Transverse colon (tissue), 4 donors: ENCODE data around the gene AHNAK. TPM values are rescaled to one million over a fixed set of nuclear protein-coding genes. Genes with fewer than 3 reads are reported as not detected.

ENCODE experiments used
- DNase-seq: peaks from one replicate; pipeline ENCODE4 v3.0.0-alpha.2; 2019
- H3K27ac ChIP-seq, 4 donors: fragments of 200-600 bp; sonication (generic); 2 replicates each; pipeline ENCODE4 v1.5.1; 2016 to 2018; ENCODE audit warnings: inconsistent platforms in 4 of 4
- H3K27me3 ChIP-seq: fragments of 200-600 bp; sonication (generic); 2 replicates; pipeline ENCODE4 v1.5.1; 2017; ENCODE audit warnings: inconsistent platforms
- H3K36me3 ChIP-seq, 4 donors: fragments of 200-600 bp; sonication (generic); 2 replicates each; pipeline ENCODE4 v1.5.1; 2017 to 2019; ENCODE audit warnings: inconsistent platforms in 4 of 4
- H3K4me1 ChIP-seq, 4 donors: fragments of 200-600 bp; sonication (generic); 2 replicates each; pipeline ENCODE4 v1.5.1; 2017 to 2020; ENCODE audit warnings: inconsistent platforms in 4 of 4
- H3K4me3 ChIP-seq, 4 donors: fragments of 200-600 bp; sonication (generic); 1 replicate in 1 of 4; 2 replicates in 3 of 4; pipeline versions ENCODE4 v1.5.1 to v1.6.1; 2017 to 2019; ENCODE audit warnings: inconsistent platforms in 4 of 4
- H3K9me3 ChIP-seq, 2 donors: fragments of 200-600 bp; sonication (generic); 2 replicates each; pipeline ENCODE4 v1.5.1; 2017 to 2019; ENCODE audit warnings: inconsistent platforms in 2 of 2
- EP300 ChIP-seq: sonication (generic); formaldehyde crosslinking; IDR thresholded peaks from one replicate; pipeline ENCODE4 v1.6.1; 2017; ENCODE audit warnings: antibody characterized with exemption, low read depth
- POLR2A ChIP-seq: fragments of 450-650 bp; IDR thresholded peaks from one replicate; pipeline ENCODE4 v1.6.1; 2016; ENCODE audit warnings: antibody characterized with exemption, mild to moderate bottlenecking, moderate library complexity
- POLR2AphosphoS5 ChIP-seq, 3 donors: sonication (generic); formaldehyde crosslinking; IDR thresholded peaks; one replicate each; pipeline ENCODE4 v1.6.1; 2016; ENCODE audit warnings: antibody characterized with exemption in 3 of 3
- WGBS, 2 donors: methylation state at CpG; one replicate each; pipeline ENCODE4 v1.1.5; 2018; ENCODE audit warnings: low coverage in 1 of 2; 5-methylcytosine and 5-hydroxymethylcytosine counted together
- in situ Hi-C, 4 donors: fragments of 200-750 bp; cut with MboI; loops; one replicate each; pipeline versions ENCODE4 v1.15.0 to v1.15.1; 2017; ENCODE audit warnings: low sequenced_read_pairs in 3 of 4, low pct_ligation_motif_present in 1 of 4, low pct_unique_long_range_greater_than_20kb in 1 of 4
- intact Hi-C: fragments of 100-400 bp; cut with DNase I; formaldehyde crosslinking; loops from one replicate; pipeline ENCODE4 v1.15.1; 2023; ENCODE audit warnings: low total_unique reads
- total RNA-seq, 4 donors: library from RNA; depleted of rRNA; stranded (reverse); fragments of >200 nt; gene quantifications; one replicate each; pipeline ENCODE4 v1.1.0, GENCODE V29; 2016
- TF ChIP-seq, protein P1 (sequence below), 5 experiments: fragments of 200-600 bp in 3 of 5; fragments of 450-650 bp in 2 of 5; sonication (generic) in 3 of 5; IDR thresholded peaks; 1 replicate in 2 of 5; 2 replicates in 3 of 5; pipeline ENCODE4 v1.5.1; 2016 to 2017; ENCODE audit warnings: antibody characterized with exemption in 5 of 5, inconsistent platforms in 3 of 5, mild to moderate bottlenecking in 2 of 5, moderate library complexity in 1 of 5

AHNAK gene
- total RNA-seq, 4 donors from 2014 or later = 561 to 1,032 (median 742) TPM

DNA sequence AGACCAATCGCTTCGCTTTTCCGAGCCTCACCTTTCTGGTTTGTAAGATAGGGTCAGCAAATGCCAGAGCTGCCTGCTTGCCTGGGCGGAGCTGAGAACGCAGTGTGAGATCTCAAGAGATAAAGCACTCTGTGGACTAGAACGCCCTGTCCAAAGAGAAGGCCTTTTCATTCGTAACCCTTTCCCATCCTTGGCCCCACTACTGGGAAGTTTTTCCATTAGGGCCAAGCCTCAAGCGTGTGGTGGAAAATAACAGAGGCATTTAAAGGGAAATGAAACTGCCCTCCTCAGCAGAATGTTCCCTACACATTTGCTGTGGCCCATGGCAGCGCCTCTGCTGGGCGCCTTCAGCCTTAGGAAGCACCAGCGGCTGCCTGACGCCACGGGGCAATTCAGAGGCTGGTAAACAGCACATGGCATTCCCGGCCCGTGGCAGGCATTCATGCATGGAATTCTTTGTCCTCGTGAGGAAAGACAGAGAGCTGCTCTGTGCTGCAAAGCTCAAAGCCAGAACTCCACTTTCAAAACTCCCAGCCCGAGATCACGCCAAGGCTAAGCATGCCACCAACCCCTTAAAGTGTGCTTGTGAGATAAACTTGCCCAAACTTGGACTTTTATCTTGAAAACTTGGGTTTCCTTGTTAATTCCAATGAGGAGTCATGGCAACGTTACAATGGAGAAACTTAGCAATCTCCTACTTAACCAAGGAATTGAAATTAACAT, 38.1 kb downstream of the AHNAK start:
- TF ChIP-seq EP300 (peak; percentile 57), POLR2AphosphoS5 (IDR thresholded peaks at IDR 0.05) (peak; percentile 50 to 77 (median 72)), POLR2A (peak; percentile 38)
- TF ChIP-seq, protein P1, sequence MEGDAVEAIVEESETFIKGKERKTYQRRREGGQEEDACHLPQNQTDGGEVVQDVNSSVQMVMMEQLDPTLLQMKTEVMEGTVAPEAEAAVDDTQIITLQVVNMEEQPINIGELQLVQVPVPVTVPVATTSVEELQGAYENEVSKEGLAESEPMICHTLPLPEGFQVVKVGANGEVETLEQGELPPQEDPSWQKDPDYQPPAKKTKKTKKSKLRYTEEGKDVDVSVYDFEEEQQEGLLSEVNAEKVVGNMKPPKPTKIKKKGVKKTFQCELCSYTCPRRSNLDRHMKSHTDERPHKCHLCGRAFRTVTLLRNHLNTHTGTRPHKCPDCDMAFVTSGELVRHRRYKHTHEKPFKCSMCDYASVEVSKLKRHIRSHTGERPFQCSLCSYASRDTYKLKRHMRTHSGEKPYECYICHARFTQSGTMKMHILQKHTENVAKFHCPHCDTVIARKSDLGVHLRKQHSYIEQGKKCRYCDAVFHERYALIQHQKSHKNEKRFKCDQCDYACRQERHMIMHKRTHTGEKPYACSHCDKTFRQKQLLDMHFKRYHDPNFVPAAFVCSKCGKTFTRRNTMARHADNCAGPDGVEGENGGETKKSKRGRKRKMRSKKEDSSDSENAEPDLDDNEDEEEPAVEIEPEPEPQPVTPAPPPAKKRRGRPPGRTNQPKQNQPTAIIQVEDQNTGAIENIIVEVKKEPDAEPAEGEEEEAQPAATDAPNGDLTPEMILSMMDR (IDR thresholded peaks at IDR 0.05) = peak; percentile 51 to 73 (median 60)
- no peaks in the 10 kb centered on the region for H3K27me3 ChIP-seq
- peak overlapping the region; percentile 83 to 85 (median 84) for H3K27ac ChIP-seq
- intact Hi-C loops (no loop called here), in situ Hi-C loops (no loop called here)
- WGBS, 2 donors = 18 to 19% methylated on average over 8 to 19 of the region's 19 CpGs
- H3K9me3 ChIP-seq = no peaks in the 10 kb centered on the region
- peak overlapping the region in 1 of 4 donors; percentile 24 for H3K4me3 ChIP-seq
- peak; percentile 84 for DNase-seq
- H3K4me1 ChIP-seq = peaks cover 41 to 68% (median 58%) of the 10 kb centered on the region in 4 donors
- no peaks in the 10 kb centered on the region for H3K36me3 ChIP-seq

DNA sequence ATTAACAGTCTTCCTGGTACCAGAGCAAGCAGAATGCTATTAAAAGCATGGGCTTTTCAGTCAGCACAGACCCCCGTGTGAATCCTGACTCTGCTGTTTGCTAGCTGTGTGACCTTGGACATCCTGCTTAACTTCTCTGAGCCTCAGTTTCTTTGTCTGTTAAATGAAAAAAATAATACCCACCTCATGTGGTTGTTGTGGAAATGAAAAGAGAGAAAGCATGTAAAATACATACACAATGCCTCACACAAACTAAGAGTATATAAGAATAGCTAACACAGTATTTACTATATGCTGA, 39.5 kb downstream of the AHNAK start:
- Histone ChIP-seq H3K36me3 (no peaks in the 10 kb centered on the region), H3K27ac (peak overlapping the region; percentile 83 to 85 (median 84)), H3K9me3 (no peaks in the 10 kb centered on the region), H3K4me1 (peaks cover 48 to 83% (median 63%) of the 10 kb centered on the region in 4 donors), H3K4me3 (no peak overlapping the region), H3K27me3 (no peaks in the 10 kb centered on the region)
- no peak for DNase-seq
- 33 to 67% methylated on average over 1 of the region's 1 CpG for WGBS, 2 donors
- in situ Hi-C loops = no loop called here
- intact Hi-C loops = no loop called here
- TF ChIP-seq, protein P1 (IDR thresholded peaks at IDR 0.05) = no peak
- TF ChIP-seq POLR2AphosphoS5 (IDR thresholded peaks at IDR 0.05) = no peak
- TF ChIP-seq EP300 = no peak
- TF ChIP-seq POLR2A = no peak

DNA sequence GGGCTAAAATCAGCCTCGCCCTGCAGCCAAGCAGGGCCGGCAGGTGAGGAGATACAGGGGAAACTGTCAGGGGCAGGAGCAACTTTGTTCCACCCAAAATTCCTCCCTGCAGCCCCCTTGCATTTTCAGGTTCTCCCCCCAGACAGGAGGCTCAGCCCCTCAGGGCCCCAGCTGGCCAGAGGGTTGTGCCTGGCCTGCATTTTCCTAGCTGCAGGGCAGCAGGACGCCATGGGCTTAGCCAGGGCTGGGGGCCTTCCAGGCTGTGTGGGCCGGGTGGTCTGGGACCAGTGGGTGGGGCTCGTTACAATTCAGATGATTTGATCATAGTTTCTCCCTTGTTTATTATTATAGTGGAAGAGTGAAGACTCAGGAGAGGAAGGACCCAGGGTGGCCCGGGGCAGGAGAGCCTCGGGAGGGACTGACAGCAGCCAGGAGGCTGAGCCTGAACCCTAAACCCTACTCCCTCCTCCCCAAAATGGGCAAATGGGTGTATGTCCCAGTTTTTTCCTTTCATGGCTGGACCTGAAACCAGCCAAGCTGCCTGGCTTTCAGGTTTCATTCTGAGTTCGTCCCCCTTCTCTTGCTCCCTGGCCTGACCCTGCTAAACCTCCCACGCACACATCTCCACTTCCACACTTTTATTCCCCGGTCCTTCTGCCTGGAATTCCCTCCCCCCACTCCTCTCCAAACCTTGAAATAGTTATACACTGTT, 40.0 kb downstream of the AHNAK start:
- DNase-seq = no peak
- TF ChIP-seq, protein P1 (IDR thresholded peaks at IDR 0.05) = no peak
- TF ChIP-seq EP300 (no peak), POLR2AphosphoS5 (IDR thresholded peaks at IDR 0.05) (no peak), POLR2A (no peak)
- intact Hi-C loops = no loop called here
- Histone ChIP-seq H3K27me3 (no peaks in the 10 kb centered on the region), H3K27ac (peak overlapping the region; percentile 83 to 85 (median 84)), H3K9me3 (no peaks in the 10 kb centered on the region), H3K4me1 (peaks cover 53 to 88% (median 65%) of the 10 kb centered on the region in 4 donors), H3K36me3 (no peaks in the 10 kb centered on the region), H3K4me3 (no peak overlapping the region)
- 59 to 61% methylated on average over 3 to 10 of the region's 10 CpGs for WGBS, 2 donors
- in situ Hi-C loops = no loop called here

DNA sequence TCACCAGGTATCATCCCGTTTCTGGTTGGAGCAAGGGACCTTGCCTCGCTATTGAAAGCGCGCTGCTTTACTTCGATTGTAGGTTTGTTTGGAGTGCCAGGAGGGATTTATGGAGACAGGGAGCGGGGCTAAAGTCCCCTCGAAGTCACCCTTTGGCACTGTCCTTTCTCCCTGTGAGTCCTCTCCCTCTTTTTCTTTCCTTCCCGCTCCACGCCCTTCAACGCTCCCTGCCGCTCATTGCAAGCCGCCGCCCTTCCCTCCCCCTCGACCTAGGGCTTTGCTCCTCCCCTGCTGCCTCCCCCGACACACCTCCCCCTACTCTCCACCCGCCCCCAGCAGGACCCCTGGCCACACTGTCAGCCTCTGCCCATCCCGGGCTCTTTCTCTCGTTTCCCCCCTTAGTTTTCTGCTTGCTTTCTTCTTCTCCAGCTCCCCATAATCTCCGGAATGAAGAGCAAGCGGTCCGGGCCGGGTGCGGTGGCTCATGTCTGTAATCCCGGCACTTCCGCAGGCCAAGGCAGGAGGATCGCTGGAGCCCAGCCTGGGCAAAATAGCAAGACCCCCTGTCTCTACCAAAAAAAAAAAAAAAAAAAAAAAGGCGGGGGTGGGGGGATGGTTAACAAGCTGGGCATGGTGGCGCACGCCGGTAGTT, 41.0 kb downstream of the AHNAK start:
- Histone ChIP-seq H3K4me1 (peaks cover 53 to 98% (median 70%) of the 10 kb centered on the region in 4 donors), H3K9me3 (no peaks in the 10 kb centered on the region), H3K27me3 (no peaks in the 10 kb centered on the region), H3K4me3 (peak overlapping the region in 3 of 4 donors; percentile 13 to 43 (median 18)), H3K36me3 (no peaks in the 10 kb centered on the region), H3K27ac (peak overlapping the region; percentile 83 to 85 (median 84))
- intact Hi-C loops = no loop called here
- TF ChIP-seq POLR2AphosphoS5 (IDR thresholded peaks at IDR 0.05) (peak in 2 of 3 donors; percentile 16 to 47), POLR2A (no peak)
- 30 to 35% methylated on average over 17 to 30 of the region's 30 CpGs for WGBS, 2 donors
- peak; percentile 78 for DNase-seq
- in situ Hi-C loops = no loop called here
